Hepatocyte (in vitro differentiated cells): ENCODE data around the gene KRTAP20-1. TPM values are rescaled to one million over a fixed set of nuclear protein-coding genes. Genes with fewer than 3 reads are reported as not detected.

Source experiments
- DNase-seq: peaks from one replicate; pipeline ENCODE4 v3.0.0-alpha.2; 2016; ENCODE audit warnings: low spot score
- H2AFZ ChIP-seq: fragments of 200-600 bp; sonication (generic); 2 replicates; pipeline ENCODE4 v1.6.0; 2016; ENCODE audit warnings: antibody characterized with exemption, mild to moderate bottlenecking
- H3K27ac ChIP-seq: fragments of 200-600 bp; sonication (generic); 2 replicates; pipeline ENCODE4 v1.5.1; 2016; ENCODE audit warnings: mild to moderate bottlenecking
- H3K27me3 ChIP-seq: fragments of 200-600 bp; sonication (generic); 2 replicates; pipeline ENCODE4 v1.6.1; 2016
- H3K36me3 ChIP-seq: fragments of 200-600 bp; sonication (generic); replicated peaks from 2 replicates; pipeline ENCODE4 v1.5.1; 2016; ENCODE audit warnings: low read depth; ENCODE audit not compliant: insufficient read depth
- H3K4me1 ChIP-seq: fragments of 200-600 bp; sonication (generic); 2 replicates; pipeline ENCODE4 v1.5.1; 2016; ENCODE audit warnings: mild to moderate bottlenecking, moderate library complexity; ENCODE audit not compliant: insufficient read depth
- H3K4me2 ChIP-seq: fragments of 200-600 bp; sonication (generic); 2 replicates; pipeline ENCODE4 v1.6.0; 2016
- H3K4me3 ChIP-seq: fragments of 200-600 bp; sonication (generic); 2 replicates; pipeline ENCODE4 v1.5.1; 2016; ENCODE audit warnings: mild to moderate bottlenecking
- H3K79me2 ChIP-seq: fragments of 200-600 bp; sonication (generic); 2 replicates; pipeline ENCODE4 v1.6.0; 2017; ENCODE audit warnings: mild to moderate bottlenecking
- H3K9me2 ChIP-seq: fragments of 200-600 bp; sonication (generic); replicated peaks from 2 replicates; pipeline ENCODE4 v1.6.0; 2017; ENCODE audit warnings: mild to moderate bottlenecking; ENCODE audit not compliant: insufficient read depth
- H3K9me3 ChIP-seq: fragments of 200-600 bp; sonication (generic); 2 replicates; pipeline ENCODE4 v1.5.1; 2016; ENCODE audit warnings: low read depth, mild to moderate bottlenecking
- H4K20me1 ChIP-seq: fragments of 200-600 bp; sonication (generic); 2 replicates; pipeline ENCODE4 v1.6.0; 2016; ENCODE audit warnings: mild to moderate bottlenecking; ENCODE audit not compliant: insufficient read depth, poor library complexity, severe bottlenecking
- EZH2 ChIP-seq: fragments of 200-600 bp; sonication (generic); IDR thresholded peaks from 2 replicates; pipeline ENCODE4 v1.6.1; 2016; ENCODE audit warnings: antibody characterized with exemption, mild to moderate bottlenecking, borderline replicate concordance
- EZH2phosphoT487 ChIP-seq: fragments of 200-600 bp; sonication (generic); IDR thresholded peaks from one replicate; pipeline ENCODE4 v1.6.1; 2018; ENCODE audit warnings: antibody characterized with exemption, mild to moderate bottlenecking, low read depth, moderate library complexity; ENCODE audit not compliant: unreplicated experiment, severe bottlenecking
- WGBS: methylation state at CpG from one replicate; pipeline ENCODE4 v1.1.6; 2016; ENCODE audit warnings: low lambda C conversion rate; ENCODE audit errors: missing lambda C conversion rate; 5-methylcytosine and 5-hydroxymethylcytosine counted together
- polyA plus RNA-seq: library from polyadenylated mRNA; unstranded; fragments of >200 nt; fragmentation: Nextera tagmentation; extraction: Ambion mirVana; gene quantifications from 2 replicates; pipeline ENCODE4 v1.2.1, GENCODE V29; 2016
- total RNA-seq: library from RNA; depleted of rRNA; stranded (reverse); fragments of >200 nt; gene quantifications from 2 replicates; pipeline ENCODE4 v1.2.3, GENCODE V29; 2014
- TF ChIP-seq, protein P1 (sequence below): fragments of 200-600 bp; sonication (generic); IDR thresholded peaks from 2 replicates; pipeline ENCODE4 v1.5.1; 2016; ENCODE audit warnings: antibody characterized with exemption, mild to moderate bottlenecking; ENCODE audit not compliant: poor library complexity

Gene KRTAP20-1
- total and polyA plus RNA-seq, 2 experiments from 2014 or later = not detected

DNA sequence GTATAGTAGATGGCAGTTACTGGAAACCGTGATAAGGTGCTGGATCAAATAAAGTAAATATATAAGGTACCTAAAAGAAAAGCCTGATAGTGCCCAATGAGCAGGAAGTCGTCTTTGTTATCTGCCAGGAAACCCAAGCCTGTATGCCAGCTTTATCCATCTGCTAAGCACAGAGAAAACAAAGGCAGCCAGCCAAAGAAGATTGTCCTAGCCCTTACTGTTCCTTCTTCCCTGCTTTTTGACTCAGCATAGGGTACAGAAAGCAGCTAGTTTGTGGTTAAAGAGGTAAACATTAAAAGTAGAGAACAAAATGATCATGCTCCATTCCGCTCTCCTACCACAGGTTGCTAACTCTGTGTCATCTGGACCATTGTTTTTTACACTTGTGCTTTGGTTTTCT lies 36.1 kb upstream of the KRTAP20-1 start:
- Histone ChIP-seq H3K4me1 (no peaks in the 10 kb centered on the region), H3K36me3 (no peaks in the 10 kb centered on the region), H4K20me1 (no peaks in the 10 kb centered on the region), H3K79me2 (no peaks in the 10 kb centered on the region), H3K4me2 (no peak overlapping the region), H3K4me3 (no peak overlapping the region), H3K9me2 (no peaks in the 10 kb centered on the region), H3K27me3 (no peaks in the 10 kb centered on the region), H2AFZ (no peak overlapping the region), H3K27ac (no peak overlapping the region), H3K9me3 (no peaks in the 10 kb centered on the region)
- WGBS = 67% methylated on average over 3 of the region's 3 CpGs
- DNase-seq = no peak
- TF ChIP-seq, protein P1, sequence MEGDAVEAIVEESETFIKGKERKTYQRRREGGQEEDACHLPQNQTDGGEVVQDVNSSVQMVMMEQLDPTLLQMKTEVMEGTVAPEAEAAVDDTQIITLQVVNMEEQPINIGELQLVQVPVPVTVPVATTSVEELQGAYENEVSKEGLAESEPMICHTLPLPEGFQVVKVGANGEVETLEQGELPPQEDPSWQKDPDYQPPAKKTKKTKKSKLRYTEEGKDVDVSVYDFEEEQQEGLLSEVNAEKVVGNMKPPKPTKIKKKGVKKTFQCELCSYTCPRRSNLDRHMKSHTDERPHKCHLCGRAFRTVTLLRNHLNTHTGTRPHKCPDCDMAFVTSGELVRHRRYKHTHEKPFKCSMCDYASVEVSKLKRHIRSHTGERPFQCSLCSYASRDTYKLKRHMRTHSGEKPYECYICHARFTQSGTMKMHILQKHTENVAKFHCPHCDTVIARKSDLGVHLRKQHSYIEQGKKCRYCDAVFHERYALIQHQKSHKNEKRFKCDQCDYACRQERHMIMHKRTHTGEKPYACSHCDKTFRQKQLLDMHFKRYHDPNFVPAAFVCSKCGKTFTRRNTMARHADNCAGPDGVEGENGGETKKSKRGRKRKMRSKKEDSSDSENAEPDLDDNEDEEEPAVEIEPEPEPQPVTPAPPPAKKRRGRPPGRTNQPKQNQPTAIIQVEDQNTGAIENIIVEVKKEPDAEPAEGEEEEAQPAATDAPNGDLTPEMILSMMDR = no peak
- TF ChIP-seq EZH2 (no peak), EZH2phosphoT487 (no peak)

DNA sequence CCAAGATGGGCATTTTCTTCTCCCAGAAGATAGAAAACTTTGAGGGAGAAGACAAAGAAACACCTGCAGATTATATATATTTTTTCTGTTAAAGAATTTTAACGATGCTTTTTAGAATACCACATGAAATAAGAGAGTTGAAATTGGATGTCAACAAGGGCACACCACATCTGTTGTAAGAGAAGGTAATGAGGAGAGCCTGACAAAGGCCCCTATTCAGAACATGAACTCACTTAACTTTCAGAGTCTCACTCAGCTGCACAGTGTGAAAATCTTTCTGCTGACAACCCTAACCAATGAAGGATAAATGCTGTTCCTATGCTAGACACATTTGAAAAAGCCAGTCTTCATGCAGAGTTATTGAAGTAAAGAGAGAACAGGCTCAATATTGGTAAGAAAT lies 33.4 kb upstream of the KRTAP20-1 start:
- no peaks in the 10 kb centered on the region for H3K79me2 ChIP-seq
- no peak for DNase-seq

DNA sequence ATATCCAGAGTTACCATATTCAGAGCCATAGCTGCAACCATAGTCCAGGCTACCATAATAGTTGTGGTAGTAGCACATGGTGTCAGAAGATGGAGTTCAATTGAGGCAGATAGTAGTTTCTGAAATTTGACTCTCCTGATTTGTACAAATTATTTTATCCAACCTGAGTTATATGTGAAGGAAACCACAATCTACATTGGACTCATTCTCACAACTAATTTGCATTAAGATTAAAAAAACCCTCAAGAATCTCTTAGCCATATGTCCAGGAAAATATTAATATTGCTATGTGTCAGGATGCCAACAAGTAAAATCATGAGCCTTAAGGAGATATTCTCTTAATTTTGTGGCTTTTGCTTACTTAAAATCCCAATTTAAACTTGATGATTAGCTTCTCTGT lies 25.9 kb upstream of the KRTAP20-1 start, which contains the start of gene KRTAP22-2:
TSS of gene KRTAP22-2 (minus strand) at position 101 of the 400 bp plus-strand sequence.
- Histone ChIP-seq H3K79me2 (no peaks in the 10 kb centered on the region), H3K4me1 (no peaks in the 10 kb centered on the region), H4K20me1 (no peaks in the 10 kb centered on the region), H2AFZ (no peak within 1 kb of the TSS), H3K9me2 (no peaks in the 10 kb centered on the region), H3K9me3 (no peaks in the 10 kb centered on the region), H3K27me3 (no peaks in the 10 kb centered on the region), H3K4me3 (no peak within 1 kb of the TSS), H3K4me2 (no peak within 1 kb of the TSS), H3K36me3 (no peaks in the 10 kb centered on the region), H3K27ac (no peak within 1 kb of the TSS)
- no peak for TF ChIP-seq EZH2phosphoT487
- TF ChIP-seq, protein P1 = no peak
- TF ChIP-seq EZH2 = no peak
- no peak for DNase-seq

More for the DNA sequence above, 33.4 kb upstream of the KRTAP20-1 start:
- Histone ChIP-seq H3K27ac (no peak overlapping the region), H3K9me2 (no peaks in the 10 kb centered on the region), H3K9me3 (no peaks in the 10 kb centered on the region), H3K27me3 (no peaks in the 10 kb centered on the region), H3K4me1 (no peaks in the 10 kb centered on the region), H3K4me2 (no peak overlapping the region), H3K4me3 (no peak overlapping the region), H4K20me1 (no peaks in the 10 kb centered on the region), H3K36me3 (no peaks in the 10 kb centered on the region), H2AFZ (no peak overlapping the region)
- 74% methylated on average over 1 of the region's 1 CpG for WGBS
- TF ChIP-seq, protein P1 = no peak
- TF ChIP-seq EZH2phosphoT487 (no peak), EZH2 (no peak)

DNA sequence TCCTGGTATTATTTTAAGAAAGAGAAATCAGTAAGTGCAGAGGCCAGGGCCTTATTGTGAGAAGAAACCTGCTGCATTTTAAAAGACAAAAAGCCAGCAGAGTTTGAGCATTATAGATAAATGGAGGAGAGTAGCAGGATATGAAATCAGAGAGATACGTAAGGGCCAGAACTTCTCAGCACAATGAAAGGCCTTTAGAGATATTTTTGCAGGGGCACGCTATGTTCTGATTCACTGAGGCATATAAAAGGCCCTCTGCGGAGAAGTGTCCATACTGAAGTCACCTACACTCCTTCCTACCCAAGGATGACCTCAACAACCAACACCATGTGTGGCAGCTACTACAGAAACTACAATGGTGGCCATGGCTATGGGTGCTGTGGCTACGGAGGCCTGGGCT lies 24.1 kb upstream of the KRTAP20-1 start, which contains the start of gene KRTAP6-3:
TSS of gene KRTAP6-3 (plus strand) at position 301 of the 400 bp plus-strand sequence. CDS start at position 307, 6 bp downstream.
- H3K4me3 ChIP-seq = no peak within 1 kb of the TSS
- TF ChIP-seq EZH2phosphoT487 (no peak), EZH2 (no peak)
- TF ChIP-seq, protein P1 = no peak
- DNase-seq = no peak
- WGBS = 93% methylated on average over 4 of the region's 4 CpGs
- H4K20me1 ChIP-seq = no peaks in the 10 kb centered on the region
- no peaks in the 10 kb centered on the region for H3K27me3 ChIP-seq
- no peaks in the 10 kb centered on the region for H3K4me1 ChIP-seq
- H3K27ac ChIP-seq = no peak within 1 kb of the TSS
- no peaks in the 10 kb centered on the region for H3K9me2 ChIP-seq
- H3K36me3 ChIP-seq = no peaks in the 10 kb centered on the region
- H3K9me3 ChIP-seq = no peaks in the 10 kb centered on the region
- no peak within 1 kb of the TSS for H3K4me2 ChIP-seq
- no peak within 1 kb of the TSS for H2AFZ ChIP-seq
- H3K79me2 ChIP-seq = no peaks in the 10 kb centered on the region
